Heart left ventricle (tissue), 16 donors: Measurements from ENCODE around the gene PACS2. TPM values are rescaled to one million over a fixed set of nuclear protein-coding genes. Genes with fewer than 3 reads are reported as not detected.
"Not testable (repeated sequence)": the region's sequence is repeated elsewhere in the genome, so short reads cannot be mapped to it uniquely, and the experiment has no call there.

ENCODE experiments used
- ATAC-seq, 4 donors: fragments of 200-7000 bp; cut with Tn5 transposase; one replicate each; pipeline ENCODE4 v1.9.1; 2020 to 2022; ENCODE audit warnings: moderate library complexity in 4 of 4, mild to moderate bottlenecking in 3 of 4, moderate number of reproducible peaks in 1 of 4
- DNase-seq, 5 donors: peaks; one replicate each; pipeline ENCODE4 v3.0.0-alpha.2; 2020
- H3K27ac ChIP-seq, 12 donors: fragments of 200-600 bp; sonication (generic) in 4 of 12; one replicate each; pipeline versions ENCODE4 v1.5.0 to v1.8.0; 2016 to 2022; ENCODE audit warnings: mild to moderate bottlenecking in 2 of 12
- H3K27me3 ChIP-seq, 9 donors: fragments of 200-600 bp; sonication (generic) in 2 of 9; one replicate each; pipeline versions ENCODE4 v1.5.1 to v1.8.0; 2016 to 2022; ENCODE audit warnings: mild to moderate bottlenecking in 3 of 9
- H3K36me3 ChIP-seq, 9 donors: fragments of 200-600 bp; sonication (generic) in 2 of 9; one replicate each; pipeline versions ENCODE4 v1.5.0 to v1.8.0; 2018 to 2022; ENCODE audit warnings: mild to moderate bottlenecking in 2 of 9
- H3K4me1 ChIP-seq, 12 donors: fragments of 200-600 bp; sonication (generic) in 4 of 12; one replicate each; pipeline versions ENCODE4 v1.5.0 to v1.8.0; 2016 to 2022; ENCODE audit warnings: mild to moderate bottlenecking in 3 of 12
- H3K4me3 ChIP-seq, 12 donors: fragments of 200-600 bp; sonication (generic) in 4 of 12; one replicate each; pipeline versions ENCODE4 v1.5.0 to v1.8.0; 2017 to 2022; ENCODE audit warnings: mild to moderate bottlenecking in 9 of 12, moderate library complexity in 4 of 12
- H3K9me3 ChIP-seq, 12 donors: fragments of 200-600 bp; sonication (generic) in 4 of 12; one replicate each; pipeline versions ENCODE4 v1.5.0 to v1.8.0; 2016 to 2022; ENCODE audit warnings: mild to moderate bottlenecking in 1 of 12
- POLR2A ChIP-seq, 2 donors: fragments of 450-650 bp; IDR thresholded peaks; one replicate each; pipeline ENCODE4 v1.6.1; 2017; ENCODE audit warnings: antibody characterized with exemption in 2 of 2, mild to moderate bottlenecking in 2 of 2, moderate library complexity in 2 of 2
- WGBS, 4 donors: extraction: QIAGEN DNeasy Blood & Tissue Kit in 2 of 4; methylation state at CpG; one replicate each; pipeline versions ENCODE4 v1.1.5 to v1.1.7; 2013 to 2018; 5-methylcytosine and 5-hydroxymethylcytosine counted together
- intact Hi-C, 10 donors: fragments of 100-400 bp; cut with DNase I; formaldehyde crosslinking; loops; one replicate each; pipeline versions ENCODE4 v1.11.1 to v1.14.2; 2022
- polyA plus RNA-seq, 2 donors: library from polyadenylated mRNA; stranded (reverse); fragments of 200-250 nt; gene quantifications; one replicate each; pipeline ENCODE4 v1.2.3, GENCODE V29; 2013
- total RNA-seq, 9 donors: library from RNA; depleted of rRNA in 2 of 9; stranded (reverse); fragments of >200 nt in 2 of 9; fragmentation: NEBNext Ultra II Directional in 3 of 9; extraction: Animal tissue kit (Norgen Biotek cat#: 25700) in 3 of 9; gene quantifications; one replicate each; pipeline versions ENCODE4 v1.1.0 to v1.2.4, GENCODE V29; 2016 to 2023
- TF ChIP-seq, protein P1 (sequence below), 12 donors: fragments of 200-600 bp; sonication (generic) in 4 of 12; IDR thresholded peaks; one replicate each; pipeline versions ENCODE4 v1.5.0 to v1.8.0; 2018 to 2022; ENCODE audit warnings: antibody characterized with exemption in 12 of 12, mild to moderate bottlenecking in 5 of 12
- donor health status: ischemic (EF 13 %, LVEDD 7.1; RV severe dilation, severe dysfunction).
- donor health status: healthy with polysubstance abuse.
- donor health status: DM: no; HTN: yes; CAD: no.
- donor health status: DM: no; HTN: no; CAD: no.
- donor health status: ischemic (EF 25% LVEDD 6.9; RV normal size, moderate dysfunction).
- donor health status: ischemic (EF 25% LVEDD 5.7; RV mildly dilated, moderate dysfunction).
- donor health status: healthy.
- donor health status: DM: yes; HTN: yes; CAD: no.
- donor health status: ischemic (EF 35%, LVEDD 5.7; RV mildly dilated, moderate dysfunction).
- donor health status: nonischemic (EF 11% LVEDD 7.7; RV severe dilation, severe dysfunction).
- donor health status: DM: yes; HTN: yes; CAD: no.
- donor health status: PGD.
- donor health status: ischemic (EF 29% LVEDD 5.4; RV normal size, mild dysfunction).
- donor health status: nonischemic (EF 23%, LVEDD 6.1; RV moderate dilation, normal function).

PACS2 gene
- total and polyA plus RNA-seq, 11 donors, result 47.3 to 90.3 (median 60.8) TPM

DNA sequence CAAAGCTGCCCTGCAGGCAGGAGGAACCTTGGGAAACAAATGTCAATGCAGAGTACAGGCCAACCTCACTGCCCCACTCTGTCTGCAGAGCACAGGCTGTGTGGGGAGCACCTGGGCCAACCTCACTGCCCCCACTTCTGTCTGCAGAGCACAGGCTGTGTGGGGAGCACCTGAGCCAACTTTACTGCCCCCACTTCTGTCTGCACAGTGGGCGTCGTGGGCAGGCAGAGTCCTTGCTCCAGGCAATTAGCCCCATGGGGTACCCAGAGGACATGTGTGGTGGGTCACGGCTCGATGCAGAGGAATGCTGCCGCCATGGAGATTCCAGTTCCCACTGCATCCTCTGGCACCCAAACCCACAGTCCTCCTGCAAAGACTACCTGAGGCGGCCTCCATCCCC, 39.9 kb upstream of the PACS2 start:
- peak in 1 of 4 donors; percentile 23 for ATAC-seq
- no peak for DNase-seq
- WGBS, 4 donors, result 91 to 100% (median 93%) methylated on average over 4 to 6 of the region's 6 CpGs

DNA sequence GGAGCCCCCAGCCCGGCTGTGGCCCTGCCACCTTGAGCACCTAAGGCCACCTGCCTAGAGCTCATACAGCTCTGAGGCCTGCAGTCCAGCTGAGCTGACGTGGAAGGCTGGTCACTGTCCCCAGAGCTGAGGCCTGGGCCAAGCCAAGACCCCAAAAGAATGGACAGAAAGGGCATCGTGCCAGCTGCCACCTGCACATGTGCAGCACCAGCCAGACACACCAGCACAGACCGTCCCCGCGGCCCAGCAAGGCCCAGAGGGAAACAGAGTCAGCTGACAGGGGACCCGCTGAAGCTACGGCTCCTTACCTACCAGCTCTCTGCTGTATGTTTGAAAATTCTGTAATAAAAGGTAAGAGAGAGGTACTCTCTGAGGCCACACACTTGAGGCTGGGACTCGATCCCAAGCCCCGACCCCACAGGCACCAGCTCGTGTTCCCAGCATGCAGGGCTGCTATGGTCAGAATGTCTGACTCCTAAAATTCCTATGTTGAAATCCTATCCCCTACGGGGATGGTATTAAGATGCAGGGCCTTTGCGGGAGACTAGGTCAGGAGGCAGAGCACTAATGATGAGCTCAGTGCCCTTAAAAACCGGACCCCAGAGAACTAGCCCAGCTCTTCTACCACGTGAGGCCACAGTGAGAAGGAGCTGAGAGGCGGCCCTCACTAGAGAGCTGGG, 39.1 kb upstream of the PACS2 start:
- 77 to 83% (median 81%) methylated on average over 13 to 16 of the region's 16 CpGs for WGBS, 4 donors
- ATAC-seq (peak in 2 of 4 donors; percentile 72 to 88), DNase-seq (peak in 1 of 5 donors; percentile 45)
- no peaks in the 10 kb centered on the region for H3K27me3 ChIP-seq
- no peak overlapping the region for H3K27ac ChIP-seq
- TF ChIP-seq, protein P1, sequence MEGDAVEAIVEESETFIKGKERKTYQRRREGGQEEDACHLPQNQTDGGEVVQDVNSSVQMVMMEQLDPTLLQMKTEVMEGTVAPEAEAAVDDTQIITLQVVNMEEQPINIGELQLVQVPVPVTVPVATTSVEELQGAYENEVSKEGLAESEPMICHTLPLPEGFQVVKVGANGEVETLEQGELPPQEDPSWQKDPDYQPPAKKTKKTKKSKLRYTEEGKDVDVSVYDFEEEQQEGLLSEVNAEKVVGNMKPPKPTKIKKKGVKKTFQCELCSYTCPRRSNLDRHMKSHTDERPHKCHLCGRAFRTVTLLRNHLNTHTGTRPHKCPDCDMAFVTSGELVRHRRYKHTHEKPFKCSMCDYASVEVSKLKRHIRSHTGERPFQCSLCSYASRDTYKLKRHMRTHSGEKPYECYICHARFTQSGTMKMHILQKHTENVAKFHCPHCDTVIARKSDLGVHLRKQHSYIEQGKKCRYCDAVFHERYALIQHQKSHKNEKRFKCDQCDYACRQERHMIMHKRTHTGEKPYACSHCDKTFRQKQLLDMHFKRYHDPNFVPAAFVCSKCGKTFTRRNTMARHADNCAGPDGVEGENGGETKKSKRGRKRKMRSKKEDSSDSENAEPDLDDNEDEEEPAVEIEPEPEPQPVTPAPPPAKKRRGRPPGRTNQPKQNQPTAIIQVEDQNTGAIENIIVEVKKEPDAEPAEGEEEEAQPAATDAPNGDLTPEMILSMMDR (IDR thresholded peaks at IDR 0.05), result no peak
- no peak for TF ChIP-seq POLR2A (IDR thresholded peaks at IDR 0.05)
- peaks cover 0 to 15% (median 2%) of the 10 kb centered on the region in 12 donors for H3K4me1 ChIP-seq
- intact Hi-C loops, result no loop called here
- H3K36me3 ChIP-seq, result peaks cover 0 to 10% (median 0%) of the 10 kb centered on the region in 9 donors
- no peaks in the 10 kb centered on the region for H3K9me3 ChIP-seq
- H3K4me3 ChIP-seq, result no peak overlapping the region

More for the DNA sequence above, 39.9 kb upstream of the PACS2 start:
- Histone ChIP-seq H3K4me1 (peaks cover 0 to 15% (median 2%) of the 10 kb centered on the region in 12 donors), H3K27me3 (no peaks in the 10 kb centered on the region), H3K9me3 (no peaks in the 10 kb centered on the region), H3K4me3 (no peak overlapping the region), H3K36me3 (peaks cover 0 to 11% (median 0%) of the 10 kb centered on the region in 9 donors), H3K27ac (no peak overlapping the region)
- TF ChIP-seq, protein P1 (IDR thresholded peaks at IDR 0.05), result no peak
- no peak for TF ChIP-seq POLR2A (IDR thresholded peaks at IDR 0.05)
- intact Hi-C loops, result loop anchor here in 1 of 10 donors (5.0 kb wide), 1 partner anchor 78 kb away; no protein-coding TSS in a partner anchor

DNA sequence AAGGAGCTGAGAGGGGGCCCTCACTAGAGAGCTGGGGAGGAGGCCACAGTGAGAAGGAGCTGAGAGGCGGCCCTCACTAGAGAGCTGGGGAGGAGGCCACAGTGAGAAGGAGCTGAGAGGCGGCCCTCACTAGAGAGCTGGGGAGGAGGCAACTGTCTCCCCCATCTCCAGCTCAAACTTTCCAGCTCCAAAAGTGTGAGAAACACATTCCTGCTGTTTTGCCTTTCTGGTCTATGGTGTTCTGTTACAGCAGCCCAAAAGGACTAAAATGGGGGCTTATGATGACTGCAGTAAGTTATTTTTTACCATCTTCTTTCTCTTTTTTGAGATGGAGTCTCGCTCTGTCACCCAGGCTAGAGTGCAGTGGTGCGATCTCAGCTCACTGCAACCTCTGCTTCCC, 37.1 kb upstream of the PACS2 start:
- ATAC-seq, H3K27ac ChIP-seq, H3K27me3 ChIP-seq, DNase-seq, intact Hi-C loops, H3K36me3 ChIP-seq, H3K4me3 ChIP-seq, H3K9me3 ChIP-seq: not testable (repeated sequence)
- 33 to 92% (median 80%) methylated on average over 3 of the region's 4 CpGs for WGBS, 4 donors
- H3K4me1 ChIP-seq, result peaks cover 0 to 24% (median 7%) of the 10 kb centered on the region in 12 donors

DNA sequence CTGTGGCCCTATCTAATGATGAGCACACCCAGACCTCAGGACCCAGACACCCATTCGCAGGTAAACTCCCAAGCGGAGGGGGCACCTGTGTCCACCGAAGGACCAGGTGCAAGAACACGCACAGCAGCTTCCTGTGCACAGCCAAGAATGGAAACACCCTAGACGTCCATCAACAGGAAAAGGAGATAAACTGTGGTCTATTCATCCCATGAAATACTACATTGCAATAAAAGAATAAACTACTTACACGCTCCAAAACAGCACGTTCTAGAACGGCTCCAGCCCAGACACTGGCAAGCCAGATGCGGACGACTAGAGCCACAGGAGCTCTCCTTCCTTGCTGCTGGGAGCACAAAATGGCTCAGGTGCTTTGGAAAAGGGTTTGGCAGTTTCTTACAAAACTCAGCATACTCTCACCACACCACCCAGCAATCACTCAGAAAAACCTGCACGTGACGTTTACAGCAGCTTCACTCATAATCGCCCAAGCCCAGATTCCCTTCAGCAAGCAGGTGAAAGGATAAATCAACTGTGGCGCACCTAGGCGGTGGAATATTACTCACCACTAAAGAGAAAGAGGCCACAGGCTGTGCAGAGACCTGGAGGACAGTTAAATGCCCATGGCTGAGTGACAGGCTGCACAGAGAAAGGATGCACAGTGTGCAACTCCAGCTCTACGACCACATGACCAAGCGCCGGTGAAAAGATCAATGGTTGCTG, 34.7 kb upstream of the PACS2 start:
- DNase-seq (no peak), ATAC-seq (no peak)
- Histone ChIP-seq H3K36me3 (peaks cover 0 to 3% (median 0%) of the 10 kb centered on the region in 9 donors), H3K27ac (no peak overlapping the region), H3K4me1 (peaks cover 0 to 23% (median 12%) of the 10 kb centered on the region in 12 donors), H3K27me3 (no peaks in the 10 kb centered on the region), H3K9me3 (no peaks in the 10 kb centered on the region), H3K4me3 (no peak overlapping the region)
- TF ChIP-seq POLR2A (IDR thresholded peaks at IDR 0.05), result no peak
- TF ChIP-seq, protein P1 (IDR thresholded peaks at IDR 0.05), result no peak
- intact Hi-C loops, result loop anchor here in 8 of 10 donors (2.0 to 10.0 kb wide), 5 partner anchors 75 to 188 kb away; no protein-coding TSS in a partner anchor
- WGBS, 4 donors, result 88 to 91% (median 89%) methylated on average over 18 of the region's 18 CpGs
